ENCODE measurements around the gene UBL4A. TPM values are rescaled to one million over a fixed set of nuclear protein-coding genes. Genes with fewer than 3 reads are reported as not detected.

The UBL4A gene
- total RNA-seq, 3 donors from 2014 or later (not counting 1 experiment from before 2014, with no cell fraction given) = 11.7 to 22.4 (median 17.6) TPM

GRCh38 chrX:154434394-154435168 is 51.8 kb downstream of the UBL4A start:
- Mint-ChIP-seq H3K36me3 (no peaks in the 10 kb centered on the region), H3K4me3 (no peak overlapping the region), H3K27ac (no peak overlapping the region)

More at GRCh38 chrX:154434394-154435168, 51.8 kb downstream of the UBL4A start:
- no peak for DNase-seq
- Histone ChIP-seq H3K27ac (ENCODE audit: low read length) (no peak overlapping the region), H3K9me3 (ENCODE audit: control insufficient read depth, insufficient read depth, low read length) (no peaks in the 10 kb centered on the region), H3K4me1 (ENCODE audit: control insufficient read depth, insufficient read depth, low read length) (peaks cover 43% of the 10 kb centered on the region), H3K4me3 (ENCODE audit: low read length) (no peak overlapping the region), H3K36me3 (ENCODE audit: control insufficient read depth, insufficient read depth, low read length) (peaks cover 26% of the 10 kb centered on the region), H3K27me3 (ENCODE audit: control insufficient read depth, insufficient read depth, low read length) (no peaks in the 10 kb centered on the region)
- Mint-ChIP-seq H3K4me1 (peaks cover 16 to 20% of the 10 kb centered on the region in 2 donors), H3K27me3 (ENCODE audit: low read depth in 2 of 2) (no peaks in the 10 kb centered on the region), H3K9me3 (no peaks in the 10 kb centered on the region)
- intact Hi-C loops (cut with micrococcal nuclease) = no loop called here
- no peak for ATAC-seq
- WGBS (ENCODE audit: insufficient coverage) = 94% methylated on average over 6 of the region's 7 CpGs
- TF ChIP-seq CTCF (IDR thresholded peaks at IDR 0.05) = no peak

Other genes starting within 250 kb of the UBL4A start
- not detected for gene OPN1MW3, start 229.0 kb downstream of the UBL4A start, total RNA-seq
- gene TEX28, start 191.5 kb downstream of the UBL4A start, total RNA-seq = under 1 TPM in 1 of 3 donors, not detected in 2; 0.61 TPM
- gene TKTL1, start 190.8 kb downstream of the UBL4A start, total RNA-seq = 10 to 100 TPM; 17.1 to 42.8 (median 28.8) TPM
- 1,000 to 10,000 TPM; 2,872 to 3,483 (median 2,927) TPM for gene FLNA, start 112.0 kb downstream of the UBL4A start, total RNA-seq
- 100 to 1,000 TPM; 141 to 175 (median 152) TPM for gene EMD, start 107.3 kb downstream of the UBL4A start, total RNA-seq
- 1,000 to 10,000 TPM; 2,249 to 2,456 (median 2,324) TPM for gene RPL10, start 88.2 kb downstream of the UBL4A start, total RNA-seq
- 10 to 100 TPM; 16.7 to 19.6 (median 16.8) TPM for gene DNASE1L1, start 77.4 kb downstream of the UBL4A start, total RNA-seq
- 10 to 100 TPM; 67.3 to 87.2 (median 67.7) TPM for gene TAFAZZIN, start 75.1 kb downstream of the UBL4A start, total RNA-seq
- gene ATP6AP1, start 57.9 kb downstream of the UBL4A start, total RNA-seq = 10 to 100 TPM; 62.4 to 71.7 (median 65.9) TPM
- 100 to 1,000 TPM; 138 to 174 (median 140) TPM for gene GDI1, start 49.5 kb downstream of the UBL4A start, total RNA-seq
- gene FAM50A, start 42.5 kb downstream of the UBL4A start, total RNA-seq = 10 to 100 TPM; 48.9 to 63.2 (median 54.1) TPM
- gene PLXNA3, start 28.3 kb downstream of the UBL4A start, total RNA-seq = 10 to 100 TPM; 20.8 to 34.3 (median 32.2) TPM
- gene LAGE3, start 7.3 kb downstream of the UBL4A start, total RNA-seq = 10 to 100 TPM; 10.8 to 12.5 (median 10.9) TPM
- gene SLC10A3, start 4.0 kb upstream of the UBL4A start, total RNA-seq = 10 to 100 TPM; 26.5 to 42.1 (median 31.8) TPM
- gene FAM3A, start 29.6 kb upstream of the UBL4A start, total RNA-seq = 10 to 100 TPM; 31.1 to 38.0 (median 37.3) TPM
- 100 to 1,000 TPM; 184 to 220 (median 197) TPM for gene G6PD, start 60.2 kb upstream of the UBL4A start, total RNA-seq
- gene IKBKG, start 61.0 kb upstream of the UBL4A start, total RNA-seq = 10 to 100 TPM; 64.8 to 84.6 (median 84.1) TPM
- gene CTAG1A, start 98.5 kb upstream of the UBL4A start, total RNA-seq = not detected
- gene CTAG1B, start 132.7 kb upstream of the UBL4A start, total RNA-seq = not detected
- gene CTAG2, start 167.0 kb upstream of the UBL4A start, total RNA-seq = not detected